Endothelial cell of umbilical vein (primary cell): ENCODE results near the gene ATPAF1. TPM values are rescaled to one million over a fixed set of nuclear protein-coding genes. Genes with fewer than 3 reads are reported as not detected.

Experiments
- BruUV-seq: library from RNA; stranded (reverse); fragments of 400-500 nt; replicated peaks from 2 replicates; lab custom pipeline; 2021; lab: Mats Ljungman, UMichigan
- CTCF ChIA-PET: fragments of 300-600, 350-600 bp; sonication (Branson Sonifier 250); formaldehyde crosslinking; loops from one replicate; lab custom pipeline; 2021; ENCODE audit warnings: antibody characterized with exemption, inconsistent platforms; lab: Charles Lee
- POLR2A ChIA-PET: fragments of 300-600, 350-600 bp; sonication (Branson Sonifier 250); formaldehyde crosslinking; loops from one replicate; lab custom pipeline; 2021; ENCODE audit warnings: antibody characterized with exemption, inconsistent platforms; lab: Charles Lee
- DNase-seq: peaks from one replicate; pipeline ENCODE4 v3.0.0-alpha.2; 2011; ENCODE audit warnings: low read depth, low spot score
- FAIRE-seq: peaks from 2 replicates; lab custom pipeline; 2011; peaks lifted over from hg19 to GRCh38; lab: Jason Lieb, UNC
- H2AFZ ChIP-seq: 2 replicates; pipeline ENCODE4 v1.6.0; 2012; ENCODE audit warnings: low read depth, low read length, control low read depth, inconsistent platforms
- H3K27ac ChIP-seq: 2 replicates; pipeline ENCODE4 v1.5.1; 2011; ENCODE audit warnings: low read depth, mild to moderate bottlenecking, control low read depth, low read length, moderate library complexity; ENCODE audit not compliant: insufficient read depth
- H3K27me3 ChIP-seq, 2 experiments: 2 replicates each; pipeline versions ENCODE4 v1.6.0 to v1.6.1; 2011; ENCODE audit warnings: low read length in 2 of 2, mixed read lengths in 1 of 2; ENCODE audit not compliant: control insufficient read depth in 2 of 2, insufficient read depth in 2 of 2
- H3K36me3 ChIP-seq, 2 experiments: 2 replicates in 1 of 2; 3 replicates in 1 of 2; pipeline ENCODE4 v1.5.1; 2011; ENCODE audit warnings: low read length in 2 of 2, mild to moderate bottlenecking in 1 of 2, moderate library complexity in 1 of 2; ENCODE audit not compliant: control insufficient read depth in 2 of 2, insufficient read depth in 2 of 2; ENCODE audit errors: extremely low read depth in 1 of 2
- H3K4me1 ChIP-seq: 3 replicates; pipeline ENCODE4 v1.5.1; 2011; ENCODE audit warnings: mild to moderate bottlenecking, low read length; ENCODE audit not compliant: control insufficient read depth, insufficient read depth; ENCODE audit errors: extremely low read depth
- H3K4me2 ChIP-seq: 2 replicates; pipeline ENCODE4 v1.6.1; 2011; ENCODE audit warnings: low read length, control low read depth, mixed read lengths; ENCODE audit not compliant: insufficient read depth
- H3K4me3 ChIP-seq, 3 experiments: fragments of 200-600 bp in 1 of 3; sonication (generic), shearing (Covaris generic) in 1 of 3; replicated peaks in 1 of 3; 2 replicates each; pipeline ENCODE4 v1.5.1; 2011 to 2016; ENCODE audit warnings: control low read depth in 3 of 3, low read length in 3 of 3, mild to moderate bottlenecking in 2 of 3, inconsistent platforms in 1 of 3, low read depth in 1 of 3, moderate library complexity in 1 of 3; ENCODE audit not compliant: insufficient read depth in 1 of 3
- H3K79me2 ChIP-seq: 2 replicates; pipeline ENCODE4 v1.6.0; 2012; ENCODE audit warnings: low read length, inconsistent platforms; ENCODE audit not compliant: control insufficient read depth, insufficient read depth
- H3K9ac ChIP-seq: replicated peaks from 2 replicates; pipeline ENCODE3; 2011; ENCODE audit warnings: low read length, control low read depth; ENCODE audit not compliant: insufficient read depth; ENCODE audit errors: extremely low read depth
- H3K9me1 ChIP-seq: replicated peaks from 3 replicates; pipeline ENCODE4 v1.6.0; 2011; ENCODE audit warnings: mild to moderate bottlenecking, low read length; ENCODE audit not compliant: control insufficient read depth, insufficient read depth; ENCODE audit errors: extremely low read depth
- H3K9me3 ChIP-seq: replicated peaks from 2 replicates; pipeline ENCODE4 v1.5.1; 2012; ENCODE audit warnings: low read length, inconsistent platforms; ENCODE audit not compliant: control insufficient read depth, insufficient read depth
- H4K20me1 ChIP-seq: replicated peaks from 2 replicates; pipeline ENCODE3; 2011; ENCODE audit warnings: mild to moderate bottlenecking, low read length; ENCODE audit not compliant: control insufficient read depth, insufficient read depth; ENCODE audit errors: extremely low read depth
- CTCF ChIP-seq, 2 donors: IDR thresholded peaks; 1 replicate in 1 of 2; 2 replicates in 1 of 2; pipeline ENCODE4 v1.5.1; 2011; ENCODE audit warnings: low read length in 2 of 2, mild to moderate bottlenecking in 2 of 2, moderate library complexity in 2 of 2, control low read depth in 1 of 2, inconsistent platforms in 1 of 2, low read depth in 1 of 2; ENCODE audit not compliant: insufficient read depth in 1 of 2; ENCODE audit errors: extremely low read depth in 1 of 2
- EZH2 ChIP-seq: IDR thresholded peaks from 2 replicates; pipeline ENCODE4 v1.6.1; 2012; ENCODE audit warnings: borderline replicate concordance, low read depth, mild to moderate bottlenecking, moderate library complexity, low read length, inconsistent platforms; ENCODE audit not compliant: severe bottlenecking
- FOS ChIP-seq: IDR thresholded peaks from 2 replicates; pipeline ENCODE4 v1.6.1; 2011; ENCODE audit warnings: mild to moderate bottlenecking, low read length, moderate library complexity, borderline replicate concordance; ENCODE audit not compliant: insufficient read depth
- GATA2 ChIP-seq: IDR thresholded peaks from 2 replicates; pipeline ENCODE4 v1.7.0; 2011; ENCODE audit warnings: low read depth, mild to moderate bottlenecking, moderate library complexity, mixed read lengths, low read length; ENCODE audit not compliant: insufficient read length, insufficient read depth
- JUN ChIP-seq: IDR thresholded peaks from 2 replicates; pipeline ENCODE4 v1.6.1; 2011; ENCODE audit warnings: borderline replicate concordance, low read depth; ENCODE audit not compliant: insufficient read length, insufficient read depth
- MYC ChIP-seq: IDR thresholded peaks from one replicate; pipeline ENCODE4 v1.6.1; 2011; ENCODE audit warnings: mild to moderate bottlenecking, low read depth, low read length
- POLR2A ChIP-seq: IDR thresholded peaks from 2 replicates; pipeline ENCODE4 v1.6.1; 2012; ENCODE audit warnings: low read depth, mild to moderate bottlenecking, control low read depth, low read length
- POLR2AphosphoS5 ChIP-seq: IDR thresholded peaks from 2 replicates; pipeline ENCODE4 v1.6.1; 2012; ENCODE audit warnings: low read depth, mild to moderate bottlenecking, control low read depth, low read length, moderate library complexity; ENCODE audit not compliant: insufficient read depth
- dilution Hi-C: fragments of 300-500 bp; cut with MboI; formaldehyde crosslinking; loops from one replicate; pipeline ENCODE4 v1.15.0; 2019; ENCODE audit warnings: low sequenced_read_pairs; ENCODE audit not compliant: extremely low pct_ligation_motif_present
- intact Hi-C: fragments of 100-400 bp; cut with micrococcal nuclease; formaldehyde crosslinking; loops from one replicate; pipeline ENCODE4 v1.10.0; 2022
- polyA plus RNA-seq, 4 experiments: library from polyadenylated mRNA; depleted of rRNA in 3 of 4; stranded (reverse) in 3 of 4; unstranded in 1 of 4; fragments of >200 nt; gene quantifications; 2 replicates each; pipeline versions ENCODE4 v1.2.1 to v1.2.3, GENCODE V29; 2011 to 2012; ENCODE audit warnings: missing spikeins in 1 of 4
- total RNA-seq: library from RNA; stranded (reverse); gene quantifications from 2 replicates; pipeline ENCODE4 v1.2.3, GENCODE V29; 2021
- TF ChIP-seq, protein P1 (sequence below): IDR thresholded peaks from 2 replicates; pipeline ENCODE4 v1.6.1; 2011; ENCODE audit not compliant: insufficient read depth, insufficient read length

The ATPAF1 gene
- total and polyA plus RNA-seq, 2 donors (not counting 3 experiments of a cell fraction or from before 2014, with no cell fraction given) = 28.3 to 29.6 TPM

DNA sequence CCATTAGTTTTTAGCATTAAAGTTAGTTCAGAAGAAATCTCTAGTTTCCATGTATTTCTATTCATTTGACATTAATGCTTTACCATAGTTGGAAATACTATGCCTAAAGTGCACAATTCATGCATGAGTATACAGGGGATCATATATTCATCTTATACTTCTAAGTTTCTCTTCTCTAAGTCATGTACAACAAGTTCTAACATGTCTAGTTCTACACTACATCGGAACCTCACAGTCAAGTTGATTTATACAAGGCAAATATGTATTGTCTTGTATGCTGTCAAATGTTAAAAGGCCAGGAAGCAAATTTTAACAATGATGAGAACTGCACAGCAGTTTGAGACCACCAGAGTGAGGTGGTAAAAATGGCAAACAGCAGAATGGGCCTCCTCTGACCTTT, 28.6 kb downstream of the ATPAF1 start:
- dilution Hi-C loops (no loop called here), intact Hi-C loops (no loop called here)
- DNase-seq (no peak), FAIRE-seq (no peak)
- H3K4me2 ChIP-seq = no peak overlapping the region
- no peaks in the 10 kb centered on the region for H3K79me2 ChIP-seq
- H3K27me3 ChIP-seq = no peaks in the 10 kb centered on the region
- CTCF ChIA-PET = no interaction called here
- no peaks in the 10 kb centered on the region for H3K9me1 ChIP-seq
- H2AFZ ChIP-seq = no peak overlapping the region
- H3K36me3 ChIP-seq = peaks cover 0 to 10% of the 10 kb centered on the region in 2 experiments
- H4K20me1 ChIP-seq = no peaks in the 10 kb centered on the region
- H3K9me3 ChIP-seq = no peaks in the 10 kb centered on the region
- no peak overlapping the region for H3K27ac ChIP-seq
- TF ChIP-seq POLR2AphosphoS5 (no peak), GATA2 (no peak), FOS (no peak), CTCF (IDR thresholded peaks at IDR 0.05; ENCODE audit: extremely low read depth in 1 of 2, insufficient read depth in 1 of 2, low read depth in 1 of 2, low read length in 2 of 2) (no peak), EZH2 (no peak), JUN (no peak), MYC (no peak), POLR2A (no peak)
- TF ChIP-seq, protein P1, sequence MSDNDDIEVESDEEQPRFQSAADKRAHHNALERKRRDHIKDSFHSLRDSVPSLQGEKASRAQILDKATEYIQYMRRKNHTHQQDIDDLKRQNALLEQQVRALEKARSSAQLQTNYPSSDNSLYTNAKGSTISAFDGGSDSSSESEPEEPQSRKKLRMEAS = no peak
- POLR2A ChIA-PET = no interaction called here
- H3K4me1 ChIP-seq = no peaks in the 10 kb centered on the region
- no peak overlapping the region for H3K4me3 ChIP-seq
- no peak overlapping the region for H3K9ac ChIP-seq
- no TSS peak for BruUV-seq
